Stimulated activated CD4-positive, alpha-beta T cell treated with anti-CD3 and anti-CD28 coated beads, Interleukin-12 subunit alpha, Interleukin-12 subunit beta, amount 100 ng/mL, for 4 hours (primary cell): ENCODE measurements around the gene NHEJ1.

Source experiments
- DNase-seq: peaks from one replicate; pipeline ENCODE4 v3.0.0-alpha.2; 2020

NHEJ1 gene

DNA sequence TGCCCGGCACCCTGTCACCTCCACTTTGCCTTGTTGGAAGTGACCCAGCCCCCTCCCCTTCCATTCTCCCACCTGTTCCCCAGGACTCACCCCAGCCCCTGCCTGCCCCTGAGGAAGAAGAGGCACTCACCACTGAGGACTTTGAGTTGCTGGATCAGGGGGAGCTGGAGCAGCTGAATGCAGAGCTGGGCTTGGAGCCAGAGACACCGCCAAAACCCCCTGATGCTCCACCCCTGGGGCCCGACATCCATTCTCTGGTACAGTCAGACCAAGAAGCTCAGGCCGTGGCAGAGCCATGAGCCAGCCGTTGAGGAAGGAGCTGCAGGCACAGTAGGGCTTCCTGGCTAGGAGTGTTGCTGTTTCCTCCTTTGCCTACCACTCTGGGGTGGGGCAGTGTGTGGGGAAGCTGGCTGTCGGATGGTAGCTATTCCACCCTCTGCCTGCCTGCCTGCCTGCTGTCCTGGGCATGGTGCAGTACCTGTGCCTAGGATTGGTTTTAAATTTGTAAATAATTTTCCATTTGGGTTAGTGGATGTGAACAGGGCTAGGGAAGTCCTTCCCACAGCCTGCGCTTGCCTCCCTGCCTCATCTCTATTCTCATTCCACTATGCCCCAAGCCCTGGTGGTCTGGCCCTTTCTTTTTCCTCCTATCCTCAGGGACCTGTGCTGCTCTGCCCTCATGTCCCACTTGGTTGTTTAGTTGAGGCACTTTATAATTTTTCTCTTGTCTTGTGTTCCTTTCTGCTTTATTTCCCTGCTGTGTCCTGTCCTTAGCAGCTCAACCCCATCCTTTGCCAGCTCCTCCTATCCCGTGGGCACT lies 21.9 kb upstream of the NHEJ1 start:
- no peak for DNase-seq

DNA sequence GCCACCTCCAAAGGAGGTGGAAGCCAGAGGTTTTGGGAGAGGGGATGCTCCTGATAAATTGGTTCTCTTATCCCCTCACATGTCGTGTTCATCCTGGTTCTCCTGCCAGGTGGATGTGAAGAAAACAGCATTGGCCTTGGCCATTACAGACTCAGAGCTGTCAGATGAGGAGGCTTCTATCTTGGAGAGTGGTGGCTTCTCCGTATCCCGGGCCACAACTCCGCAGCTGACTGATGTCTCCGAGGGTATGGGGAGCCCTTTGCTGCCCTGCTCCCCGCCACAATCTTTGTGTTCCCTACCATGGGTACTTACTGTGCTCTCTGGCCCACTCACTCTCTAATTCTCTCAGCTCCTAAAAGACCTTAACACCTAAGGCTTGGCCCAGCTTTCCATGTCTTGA lies 20.9 kb upstream of the NHEJ1 start:
- DNase-seq, result no peak

DNA sequence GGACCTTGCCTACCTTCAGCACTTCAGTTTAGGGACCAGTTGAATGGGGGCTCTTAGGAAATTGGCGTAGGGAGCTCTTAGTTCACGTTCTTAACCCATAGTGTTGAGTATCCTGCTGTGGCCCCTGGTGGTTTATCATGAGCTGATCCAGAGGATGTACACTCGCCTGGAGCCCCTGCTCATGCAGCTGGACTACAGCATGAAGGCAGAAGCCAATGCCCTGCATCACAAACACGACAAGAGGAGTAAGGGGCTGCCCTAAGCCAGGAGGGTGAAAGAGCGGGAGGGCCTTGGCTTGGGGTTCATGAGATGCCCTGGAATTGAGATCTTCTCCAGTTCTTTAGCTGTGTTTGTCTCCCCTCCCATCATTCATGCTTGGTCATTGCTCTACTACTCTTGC lies 20.3 kb upstream of the NHEJ1 start:
- DNase-seq, result no peak

- DNase-seq, result no peak
Observed at GRCh38 chr2:219179601-219180465, 19.2 kb upstream of the NHEJ1 start.

- DNase-seq, result peak; percentile 42
Observed at GRCh38 chr2:219178377-219179175, 18.0 kb upstream of the NHEJ1 start.

DNA sequence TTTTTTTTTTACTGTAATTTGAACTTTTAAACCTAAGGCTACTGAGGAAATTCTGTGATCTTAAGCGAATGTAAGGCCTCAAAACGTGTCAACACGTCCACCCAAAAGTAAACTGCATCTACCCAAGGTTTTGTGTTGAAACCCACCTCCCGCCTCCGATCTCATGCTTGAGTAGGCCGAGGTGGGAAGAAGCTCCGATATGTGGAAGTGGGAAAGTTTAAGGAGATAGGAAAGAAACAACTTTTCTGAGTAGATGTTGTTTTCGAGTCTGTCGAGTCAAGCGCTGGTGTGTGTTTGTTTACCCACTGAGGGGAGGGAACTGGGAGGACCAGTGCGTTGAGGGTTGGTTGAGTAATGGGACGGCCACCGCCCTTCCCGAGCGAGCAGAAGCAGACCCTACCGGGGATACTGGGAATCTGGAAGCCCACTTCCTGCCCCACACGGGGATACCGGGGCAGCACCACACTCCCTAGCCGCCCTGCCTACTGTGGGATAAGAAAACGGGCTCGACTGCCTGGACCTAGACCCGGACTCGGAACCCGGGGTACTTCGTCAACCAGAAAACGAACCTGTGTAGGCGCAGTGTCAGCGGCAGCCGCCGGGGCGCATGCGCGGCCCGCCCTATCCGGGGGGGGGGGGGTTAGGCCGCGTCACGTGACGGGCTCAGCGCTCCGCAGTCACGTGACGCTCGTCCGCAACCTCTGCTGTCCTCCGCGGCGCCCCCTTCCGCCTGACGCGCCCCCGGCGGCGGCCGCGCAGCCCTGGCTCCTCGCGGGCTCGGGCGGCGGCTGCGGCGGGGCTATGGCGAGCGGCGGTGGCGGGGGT lies 17.1 kb upstream of the NHEJ1 start, which contains the start of gene RETREG2:
RETREG2 (plus strand) TSS at position 724 of the 825 bp plus-strand sequence; CDS start at position 802, 78 bp downstream.
- peak; percentile 71 for DNase-seq

- DNase-seq, result peak; percentile 85
Observed at GRCh38 chr2:219176818-219177551, 16.4 kb upstream of the NHEJ1 start, which contains the start of gene CNPPD1. TSS of gene CNPPD1 (minus strand) at chr2:219176925. CDS start at chr2:219176828, 97 bp downstream.

GRCh38 chr2:219175928-219176817 lies 15.6 kb upstream of the NHEJ1 start:
- DNase-seq, result peak; percentile 23

DNA sequence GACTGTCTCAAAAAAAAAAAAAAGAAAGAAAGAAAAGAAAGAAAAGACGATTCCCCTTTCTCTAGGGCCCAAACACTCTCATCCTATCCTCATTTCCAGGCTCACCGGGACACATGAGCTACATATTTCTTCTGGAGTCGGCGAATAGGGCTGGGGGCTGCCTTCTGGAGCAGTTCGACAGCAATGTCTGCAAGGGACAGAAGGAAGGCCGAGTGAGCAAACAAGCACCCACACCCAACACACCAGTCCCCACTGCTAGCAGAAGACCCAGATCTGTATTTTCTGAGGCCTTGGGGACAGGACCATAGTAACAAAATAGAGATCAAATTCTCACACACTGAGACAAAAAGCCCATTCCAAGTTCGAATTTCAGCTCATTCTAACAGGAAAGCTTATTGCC lies 14.9 kb upstream of the NHEJ1 start:
- no peak for DNase-seq

DNA sequence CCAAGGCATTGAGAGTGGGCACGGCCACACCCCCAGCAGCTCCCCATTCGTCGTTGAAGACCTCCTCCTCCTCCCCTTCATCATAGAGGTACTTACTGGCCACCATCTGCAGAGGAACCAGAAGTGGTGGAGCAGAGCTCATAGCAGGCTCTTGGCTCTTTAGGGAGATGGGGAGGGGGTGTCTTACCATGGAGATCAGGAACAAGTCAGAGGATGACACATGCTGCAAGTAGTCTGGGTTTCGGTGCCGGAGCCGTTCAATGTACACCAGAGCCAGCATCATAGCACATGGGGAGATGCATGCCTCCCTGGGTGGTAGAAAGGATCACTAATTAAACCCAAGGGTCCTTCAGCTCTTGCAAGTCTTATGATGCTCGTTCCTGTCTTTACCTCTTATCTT lies 14.2 kb upstream of the NHEJ1 start:
- DNase-seq, result no peak

DNA sequence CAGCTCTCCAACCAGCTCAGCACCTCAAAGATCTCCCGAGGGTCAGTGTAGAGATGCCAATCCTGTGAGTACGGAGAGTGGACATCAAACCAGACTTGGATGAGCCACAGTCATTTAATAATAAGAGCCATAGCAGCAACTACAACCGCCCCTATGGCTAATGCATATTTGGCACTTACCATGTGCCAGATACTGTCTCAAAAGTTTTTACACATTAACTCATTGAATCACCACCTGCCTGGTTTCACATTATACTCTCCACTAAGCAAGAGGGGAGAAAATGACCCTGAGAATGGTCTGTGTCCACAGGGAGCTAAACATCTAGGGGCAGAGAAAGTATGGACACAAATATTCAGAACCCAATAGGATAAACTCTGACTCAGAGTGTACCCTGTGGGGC lies 13.5 kb upstream of the NHEJ1 start:
- DNase-seq, result no peak

GRCh38 chr2:219173176-219173575 lies 12.6 kb upstream of the NHEJ1 start:
- DNase-seq, result no peak

DNA sequence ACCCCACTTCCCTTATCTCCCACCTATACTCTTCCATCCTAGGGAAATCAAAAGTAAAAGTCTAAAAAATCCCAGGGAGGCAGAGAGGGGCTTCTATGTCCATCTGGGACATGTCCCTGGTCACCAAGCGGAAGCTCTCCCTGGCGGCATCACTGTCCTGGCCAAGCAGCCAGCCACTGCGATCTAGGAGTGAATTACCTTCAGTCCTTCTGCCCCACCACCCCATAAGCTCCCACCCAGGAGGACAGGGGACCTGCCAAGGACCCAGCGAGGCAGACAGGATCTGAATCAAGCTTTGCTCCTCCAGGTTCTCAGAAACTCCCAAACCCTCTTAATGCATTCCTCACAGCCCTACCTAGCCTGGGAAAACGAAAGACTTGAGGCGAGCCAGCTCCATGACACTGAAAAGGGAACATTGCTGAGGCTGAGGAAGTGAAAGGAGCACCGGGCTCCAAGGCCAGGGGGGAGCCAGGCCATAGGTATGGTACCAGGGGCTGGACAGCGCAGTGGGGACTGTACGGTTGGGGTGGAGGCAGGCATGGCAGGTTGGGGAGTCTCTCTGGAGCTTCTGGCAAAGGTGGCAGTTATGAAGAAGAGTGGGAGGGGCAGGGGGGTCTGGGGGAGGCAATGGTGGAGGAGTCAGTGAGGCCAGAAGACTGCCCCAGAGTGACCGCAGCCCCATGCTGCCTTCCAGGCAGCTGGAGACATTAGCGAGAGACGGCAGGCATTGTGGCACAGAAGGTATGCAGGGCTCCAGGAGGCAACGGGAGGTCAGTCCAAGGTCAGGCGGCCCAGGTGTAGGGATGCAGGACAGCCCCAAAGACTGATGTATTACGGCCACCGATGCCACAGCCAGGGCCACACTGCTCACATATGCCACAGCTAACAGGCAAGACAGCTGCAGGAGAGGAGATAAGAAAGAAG lies 11.9 kb upstream of the NHEJ1 start:
- no peak for DNase-seq

DNA sequence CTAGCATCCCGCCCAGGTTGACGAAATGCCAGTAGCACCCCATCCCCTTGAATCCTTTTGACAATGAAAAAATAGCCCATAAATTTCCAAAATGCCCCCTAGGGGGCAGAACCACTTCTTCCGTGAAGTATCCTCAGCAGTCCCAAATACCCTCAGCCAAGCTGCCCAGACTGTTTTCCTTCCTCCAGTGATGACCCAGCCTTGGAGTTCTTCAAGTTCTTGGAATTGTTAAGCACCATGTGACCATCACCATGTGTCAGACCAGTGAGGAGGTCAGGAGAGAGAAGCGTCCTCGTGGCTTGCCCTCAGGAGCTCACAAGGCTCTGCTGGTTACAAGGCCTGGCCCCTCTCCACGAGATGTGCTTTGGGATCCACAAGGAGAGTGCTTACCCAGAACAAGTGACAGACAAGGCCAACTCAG lies 10.6 kb upstream of the NHEJ1 start:
- no peak for DNase-seq

- DNase-seq, result no peak
Observed at GRCh38 chr2:219169930-219170654, 9.5 kb upstream of the NHEJ1 start, which contains the start of gene SLC23A3. TSS of gene SLC23A3 (minus strand) at chr2:219170029. CDS start at chr2:219169984, 45 bp downstream.

DNA sequence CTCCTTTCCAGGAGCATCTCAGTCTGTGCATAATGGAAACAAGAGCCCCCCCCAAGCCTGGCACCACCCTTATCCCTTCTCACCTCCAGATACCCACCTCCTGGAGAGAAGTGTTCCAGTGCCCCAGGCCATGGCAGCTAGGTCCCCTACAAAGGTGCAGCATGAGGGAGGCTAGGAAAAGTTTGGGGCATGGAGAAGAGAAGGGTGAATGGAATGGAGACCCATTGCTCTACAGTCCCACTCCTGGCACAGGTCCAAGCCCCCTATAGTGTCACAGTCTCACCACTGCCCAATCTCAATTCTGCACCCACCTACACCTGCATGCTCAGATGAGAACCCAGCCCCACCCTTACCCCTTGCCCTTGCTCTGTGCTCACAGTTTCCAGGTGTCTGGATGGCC lies 8.3 kb upstream of the NHEJ1 start:
- no peak for DNase-seq

DNA sequence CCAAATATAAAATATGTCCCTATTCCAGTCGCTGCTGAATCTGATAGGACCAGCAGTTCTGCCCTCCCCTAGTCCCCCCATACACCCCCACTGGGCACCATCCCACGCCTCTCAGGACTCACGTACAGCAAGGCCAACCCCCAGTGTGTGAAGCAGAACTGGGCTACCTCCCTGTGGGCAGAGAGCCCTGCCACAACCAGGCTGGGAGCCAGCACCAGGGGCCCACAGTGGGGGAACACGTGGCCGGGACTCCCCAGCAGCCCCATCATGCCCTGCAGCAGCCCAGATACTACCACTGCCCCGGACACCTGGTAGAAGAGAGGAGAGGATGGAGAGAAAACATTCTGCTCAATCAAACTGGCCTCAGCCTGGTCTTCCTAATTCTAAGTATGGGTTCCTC lies 7.9 kb upstream of the NHEJ1 start:
- no peak for DNase-seq

- no peak for DNase-seq
Observed at GRCh38 chr2:219167997-219168396, 7.4 kb upstream of the NHEJ1 start.
